ENCODE data around the gene GPC5.

DNA sequence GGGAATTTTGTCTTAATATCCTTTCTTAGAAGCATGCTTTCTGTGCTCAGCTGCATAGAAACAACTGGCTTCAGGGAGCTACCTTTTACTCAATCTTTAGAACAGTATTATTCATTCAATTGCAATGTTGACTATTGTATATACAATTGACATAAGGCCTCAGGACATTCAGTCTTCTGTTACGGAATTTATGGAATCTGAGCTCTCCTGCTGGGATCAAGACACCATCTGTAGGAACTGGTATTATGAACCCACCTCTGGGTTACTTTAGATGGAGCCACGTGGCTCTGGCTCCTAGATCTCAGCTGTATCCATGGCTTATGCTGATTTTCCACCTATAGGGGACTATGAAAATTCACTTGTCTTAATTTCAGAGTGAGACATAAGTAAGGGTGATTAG lies 1112.0 kb downstream of the GPC5 start:
- TF ChIP-seq POLR2A (IDR thresholded peaks at IDR 0.05) (no peak), CTCF (IDR thresholded peaks at IDR 0.05) (no peak)

Measured in uterus (tissue), 2 donors.